Measurements from ENCODE around the gene TMEM72.

TMEM72 gene

DNA sequence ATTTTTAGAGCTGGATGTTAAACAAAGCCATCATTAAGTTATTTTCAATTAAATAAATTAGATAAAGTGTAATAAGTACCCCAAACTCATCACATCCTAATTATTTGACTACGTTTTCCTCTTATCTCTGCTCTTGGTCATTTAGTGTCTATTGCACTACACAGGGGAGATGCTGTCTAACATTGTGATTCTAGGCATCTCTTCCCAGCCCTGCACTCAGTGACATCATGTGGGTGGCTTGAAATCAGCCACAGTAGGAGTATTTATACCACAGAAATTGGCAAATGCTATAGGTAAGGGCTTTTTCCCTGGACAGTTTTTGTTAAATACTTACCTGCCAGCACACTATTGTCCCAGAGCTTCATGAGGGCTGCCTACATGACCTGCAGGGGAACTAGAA, 21.3 kb upstream of the TMEM72 start:
- DNase-seq: no peak

DNA sequence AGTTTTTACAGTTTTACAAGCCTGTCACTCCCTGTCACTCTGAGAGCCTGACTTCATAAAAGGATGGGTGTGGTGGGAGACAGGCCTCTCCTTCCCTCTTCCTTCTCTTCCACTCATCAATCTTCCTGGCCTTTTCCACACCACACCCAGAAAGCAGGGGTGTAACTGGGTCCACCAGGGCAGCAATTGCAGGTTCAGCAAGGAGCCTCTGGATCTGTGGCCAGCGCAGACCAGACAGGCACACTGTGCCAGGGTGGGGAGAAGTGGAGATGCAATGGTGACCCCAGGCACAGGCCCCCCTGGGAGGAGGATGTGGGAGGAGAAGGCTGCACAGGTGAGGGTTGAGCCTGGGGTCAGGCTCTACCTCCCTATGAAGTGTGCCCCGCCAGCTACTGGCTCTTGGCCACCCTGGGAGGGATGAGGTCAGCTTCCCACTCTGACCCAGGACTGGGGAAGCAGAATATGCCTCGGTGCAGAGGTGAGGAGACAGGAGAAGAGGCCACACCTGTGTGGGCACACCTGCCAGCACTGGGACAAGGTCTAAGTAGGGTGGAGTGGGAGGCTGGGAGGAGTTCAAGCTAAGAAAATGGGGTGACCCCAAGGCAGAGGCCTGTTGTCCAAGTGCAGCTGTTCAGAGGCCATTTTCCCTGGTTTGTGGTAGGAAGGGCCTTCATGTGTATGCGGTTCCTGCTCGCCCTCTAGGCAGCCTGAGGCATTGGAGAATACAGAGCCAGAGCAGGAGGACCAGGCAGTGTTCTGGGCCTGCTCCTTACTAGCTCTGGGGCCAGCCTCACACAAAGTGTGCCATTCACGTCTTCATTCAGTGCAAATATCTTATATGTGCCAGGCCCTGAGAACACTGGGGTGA, 20.2 kb upstream of the TMEM72 start:
- no peak for DNase-seq

DNA sequence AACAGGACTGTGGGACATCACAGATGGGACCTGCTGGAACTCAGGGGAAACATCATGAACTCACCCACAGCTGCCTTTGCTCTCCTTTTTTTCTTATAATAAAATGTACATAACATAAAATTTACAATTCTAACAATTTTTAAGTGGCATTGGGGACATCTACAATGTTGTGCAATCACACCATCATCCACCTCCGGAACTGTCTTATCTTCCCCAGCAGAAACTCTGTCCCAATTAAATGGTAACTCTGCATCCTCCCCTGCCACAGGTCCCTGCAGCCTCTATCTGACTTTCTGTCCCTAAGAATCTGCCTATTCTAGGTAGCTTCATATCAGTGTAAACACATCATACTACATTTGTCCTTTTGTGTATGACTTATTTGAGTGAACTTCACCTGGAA, 19.4 kb upstream of the TMEM72 start:
- no peak for DNase-seq

DNA sequence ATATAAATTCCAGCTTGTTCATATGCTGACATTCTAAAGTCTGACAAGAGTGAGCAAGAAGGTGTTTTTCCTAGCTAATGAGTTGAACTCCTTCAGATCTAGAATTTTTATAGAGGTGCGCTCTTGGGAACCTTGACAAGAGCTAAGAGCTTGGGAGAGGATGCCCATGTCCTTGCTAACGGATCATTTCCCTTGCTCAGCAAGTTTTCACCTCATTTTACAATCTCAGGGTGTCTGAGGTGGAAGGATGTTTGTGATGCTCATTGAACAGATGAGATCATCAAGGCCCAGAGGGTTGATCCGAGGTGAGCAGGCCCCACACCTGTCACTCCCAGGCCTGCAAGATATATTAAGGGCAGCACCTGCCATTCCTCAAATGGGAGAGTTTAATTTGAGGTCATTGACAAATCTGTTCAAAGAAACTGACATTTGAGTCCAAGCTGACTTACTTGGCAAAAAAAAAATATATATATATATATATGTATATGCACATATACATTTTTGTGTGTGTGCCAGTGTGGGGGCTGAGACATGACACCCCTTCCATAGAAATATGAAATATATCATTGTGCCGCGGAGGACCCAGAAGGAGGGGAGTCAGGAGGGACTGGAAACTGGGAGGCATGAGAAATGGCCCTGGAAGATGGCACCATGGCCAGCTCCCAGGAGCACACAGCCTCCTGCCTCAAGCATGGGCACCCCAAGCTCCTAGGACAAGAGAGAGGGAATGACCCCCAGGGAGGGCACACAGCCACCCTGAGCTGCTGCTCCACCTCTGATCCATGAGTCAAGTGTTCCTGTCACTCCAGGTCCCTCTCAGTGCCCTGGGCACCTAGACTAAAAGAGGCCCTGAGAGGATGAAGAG, 17.3 kb upstream of the TMEM72 start:
- no peak for DNase-seq

DNA sequence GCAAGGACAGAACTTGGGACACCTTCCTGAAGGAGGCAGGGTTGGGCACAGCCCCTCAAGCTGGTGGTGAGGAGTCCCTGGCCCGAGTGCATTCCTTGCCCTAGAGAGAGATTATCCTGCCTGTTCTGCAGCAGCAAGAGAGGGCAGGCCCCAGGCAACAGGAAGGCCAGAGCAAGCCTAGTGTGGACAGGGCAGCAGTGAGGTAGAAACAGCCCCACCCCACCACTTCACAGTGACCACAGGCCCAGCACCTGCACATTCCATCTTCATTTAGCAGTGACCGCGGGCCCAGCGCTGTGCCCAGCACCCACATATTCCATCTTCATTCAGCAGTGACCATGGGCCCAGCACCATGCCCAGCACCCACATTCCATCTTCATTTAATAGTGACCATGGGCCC, 16.4 kb upstream of the TMEM72 start:
- no peak for DNase-seq

DNA sequence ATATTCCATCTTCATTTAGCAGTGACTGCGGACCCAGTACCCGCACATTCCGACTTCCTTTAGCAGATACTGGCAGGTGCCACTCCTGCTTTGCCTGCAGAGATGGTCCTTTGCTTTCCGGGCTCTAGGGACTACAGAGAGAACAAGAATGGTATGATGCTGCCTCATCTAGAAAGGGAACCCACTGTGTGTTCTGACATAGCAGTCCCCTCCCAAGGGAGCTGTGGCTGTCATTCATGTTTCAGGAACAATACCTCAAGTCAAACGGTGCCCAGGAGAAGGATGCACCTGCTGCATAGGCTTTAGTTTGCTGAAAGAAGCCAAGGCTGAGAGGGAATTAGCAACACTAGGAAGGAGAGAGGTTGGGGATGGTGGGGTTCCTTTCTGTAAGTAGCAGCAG, 15.9 kb upstream of the TMEM72 start:
- no peak for DNase-seq

DNA sequence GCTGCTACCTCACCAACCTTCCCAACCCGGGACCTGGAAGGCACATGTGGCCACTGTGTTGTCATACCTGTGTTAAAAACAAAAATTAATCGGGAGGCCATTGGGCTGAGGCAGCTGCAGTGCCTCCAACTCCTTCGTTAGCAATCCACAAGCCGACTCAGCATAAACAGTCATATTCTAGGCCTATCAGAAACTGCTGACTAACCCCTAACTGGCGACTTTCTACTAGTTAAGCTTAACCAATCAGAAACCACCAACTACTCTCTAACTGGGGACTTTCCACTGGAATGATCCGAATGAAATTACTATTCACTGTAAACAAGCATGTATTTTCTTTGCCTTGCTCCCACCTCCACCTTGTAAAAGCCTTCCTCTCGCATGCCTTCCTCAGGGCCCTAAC, 14.1 kb upstream of the TMEM72 start:
- no peak for DNase-seq

DNA sequence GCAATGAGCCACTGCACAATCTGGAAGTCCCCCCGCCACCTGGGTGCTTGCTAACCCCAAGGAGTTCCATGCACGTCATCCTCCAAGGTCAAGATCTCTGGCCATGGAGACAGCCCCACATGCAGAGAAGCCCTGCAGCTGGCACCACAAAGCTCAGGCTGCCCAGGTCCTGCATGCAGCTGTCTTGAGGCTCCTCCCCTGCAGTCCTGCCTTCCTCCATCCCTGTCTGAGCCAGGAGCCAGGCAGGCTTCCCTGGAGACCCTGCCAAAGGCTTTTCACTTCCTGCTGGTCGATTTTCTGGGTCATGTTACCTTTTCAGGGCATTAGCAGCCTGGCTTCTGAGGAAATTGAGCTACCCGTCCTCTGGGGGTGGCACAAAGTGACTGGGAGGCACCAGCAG, 12.5 kb upstream of the TMEM72 start:
- peak in 3 of 56 donors; percentile 8 to 20 (median 13) for DNase-seq

DNA sequence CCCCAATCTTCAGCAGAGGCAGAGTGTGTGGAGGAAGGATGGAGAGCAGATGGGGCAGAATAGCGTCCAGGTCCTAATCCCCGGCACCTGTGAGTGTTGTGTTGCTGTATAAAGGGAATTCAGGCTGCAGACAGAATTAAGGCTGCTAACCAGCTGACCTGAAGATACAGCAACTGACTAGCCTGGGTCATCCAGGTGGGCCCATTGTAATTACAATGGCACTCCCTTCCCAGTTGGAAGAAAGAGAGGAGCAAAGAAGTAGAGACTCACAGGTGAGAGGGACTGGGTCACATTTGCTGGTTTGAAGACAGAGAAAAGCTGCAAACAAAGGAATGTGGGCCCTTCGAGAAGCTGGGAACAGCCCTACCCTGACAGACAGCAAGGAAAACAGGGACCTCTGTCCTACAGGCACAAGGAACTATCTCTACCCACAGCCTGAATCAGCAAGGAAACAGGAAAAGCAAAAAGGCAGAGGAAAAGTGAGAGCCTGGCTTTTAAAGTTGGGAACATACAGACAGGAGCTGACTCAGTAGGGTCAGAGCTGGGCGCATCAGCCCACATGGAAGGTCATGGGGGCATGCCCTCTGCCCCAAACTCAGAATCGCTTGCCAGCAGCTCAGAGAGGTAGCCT, 11.6 kb upstream of the TMEM72 start:
- DNase-seq: no peak

DNA sequence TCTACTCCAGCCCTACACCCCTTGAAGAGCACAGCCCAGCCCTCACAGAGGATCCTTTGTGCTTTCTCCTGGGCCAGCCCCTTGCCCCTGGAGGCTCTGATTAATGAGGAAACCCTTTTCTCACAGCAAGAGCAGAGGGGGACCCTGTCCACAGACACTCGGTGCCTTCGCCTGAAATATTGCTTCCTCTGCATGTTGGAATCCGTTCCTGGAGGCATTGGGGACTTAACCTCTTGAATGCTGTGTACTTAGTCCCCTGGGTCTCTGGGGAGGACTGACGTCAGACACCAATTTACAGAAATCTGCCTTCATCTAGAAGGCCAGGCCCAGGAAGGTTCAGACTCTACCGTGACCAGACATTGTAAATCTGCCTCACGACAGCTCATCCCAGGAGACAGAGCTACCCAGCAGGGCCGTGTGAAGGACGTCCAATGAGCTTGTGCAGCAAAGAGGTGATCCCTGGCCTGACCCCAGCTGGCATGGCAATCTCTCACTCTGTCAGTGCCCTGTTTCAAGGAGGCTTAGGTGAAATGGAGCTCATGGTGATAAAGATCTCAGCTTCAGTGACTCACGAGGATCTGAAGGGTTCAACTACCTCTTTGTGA, 8.1 kb upstream of the TMEM72 start:
- no peak for DNase-seq

DNA sequence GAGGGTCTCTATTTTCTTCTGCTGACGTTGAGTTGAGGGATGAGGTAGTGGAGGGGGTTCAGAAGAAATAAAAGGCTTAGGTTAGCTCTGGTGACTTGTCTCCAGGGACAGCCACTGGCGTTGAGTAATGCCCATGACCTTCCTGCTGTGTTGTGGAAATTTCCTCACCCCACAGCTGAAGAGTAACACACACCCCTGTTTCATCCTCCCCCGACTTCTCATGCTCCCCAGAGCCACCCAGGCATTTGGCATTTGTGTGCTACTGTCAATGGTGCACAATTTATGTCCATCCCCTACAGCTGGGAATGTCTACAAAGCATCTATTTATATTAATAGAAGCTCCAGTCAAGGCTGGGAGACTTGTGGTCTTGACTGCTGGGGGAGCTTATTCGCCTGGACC, 4.7 kb upstream of the TMEM72 start:
- no peak for DNase-seq

DNA sequence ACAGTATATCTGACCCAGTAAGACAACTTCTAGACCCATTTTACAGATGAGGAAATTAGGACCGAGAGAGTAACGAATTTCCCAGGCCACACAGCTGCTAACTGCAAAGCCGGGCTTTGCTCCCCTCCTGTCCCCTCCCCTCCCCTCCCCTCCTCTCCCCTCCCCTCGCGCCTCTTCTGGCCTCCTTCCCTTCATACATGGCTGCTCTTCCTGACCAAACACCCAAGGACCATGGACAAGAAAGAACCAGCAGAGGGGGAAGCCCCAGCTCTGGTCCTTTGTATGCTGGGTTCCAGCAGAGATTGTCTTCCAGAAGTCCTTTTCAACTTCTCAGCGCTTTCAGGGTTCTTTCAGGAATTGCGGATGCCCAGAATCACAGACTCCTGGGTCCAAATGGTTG, 3.6 kb upstream of the TMEM72 start:
- no peak for DNase-seq

DNA sequence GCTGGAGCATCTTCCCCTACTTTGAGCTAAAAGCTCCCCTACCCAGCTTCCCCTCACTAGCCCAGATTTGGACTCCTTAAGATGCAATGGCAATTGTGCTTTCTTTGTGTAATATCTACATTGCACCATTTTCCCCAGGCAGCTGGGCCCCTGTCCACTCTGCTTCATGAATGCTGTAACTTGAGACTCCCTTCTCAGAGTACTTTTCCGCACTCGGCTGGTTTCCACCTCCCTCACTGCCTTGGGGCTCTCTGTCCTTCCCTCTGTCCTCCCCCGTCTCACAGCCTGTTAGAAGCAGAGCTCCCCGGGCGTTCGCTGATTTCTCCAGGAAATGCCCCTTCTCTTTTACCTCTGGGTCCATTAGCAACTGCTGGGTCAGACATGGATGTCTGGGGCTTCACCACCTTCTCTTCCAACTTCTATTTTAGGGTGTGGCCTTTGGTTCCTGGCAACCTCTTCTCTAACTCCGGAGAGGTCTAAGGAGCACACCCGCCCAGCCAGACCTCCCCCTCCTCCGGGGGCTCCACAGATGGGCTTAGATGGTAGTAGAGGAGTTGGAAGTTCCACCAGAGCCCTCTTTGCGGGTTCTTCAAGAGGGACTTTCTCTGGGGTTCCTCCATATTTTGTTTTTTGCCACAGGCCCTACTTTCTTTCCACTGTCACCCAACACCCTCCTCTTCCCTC, 2.9 kb upstream of the TMEM72 start:
- DNase-seq: no peak

DNA sequence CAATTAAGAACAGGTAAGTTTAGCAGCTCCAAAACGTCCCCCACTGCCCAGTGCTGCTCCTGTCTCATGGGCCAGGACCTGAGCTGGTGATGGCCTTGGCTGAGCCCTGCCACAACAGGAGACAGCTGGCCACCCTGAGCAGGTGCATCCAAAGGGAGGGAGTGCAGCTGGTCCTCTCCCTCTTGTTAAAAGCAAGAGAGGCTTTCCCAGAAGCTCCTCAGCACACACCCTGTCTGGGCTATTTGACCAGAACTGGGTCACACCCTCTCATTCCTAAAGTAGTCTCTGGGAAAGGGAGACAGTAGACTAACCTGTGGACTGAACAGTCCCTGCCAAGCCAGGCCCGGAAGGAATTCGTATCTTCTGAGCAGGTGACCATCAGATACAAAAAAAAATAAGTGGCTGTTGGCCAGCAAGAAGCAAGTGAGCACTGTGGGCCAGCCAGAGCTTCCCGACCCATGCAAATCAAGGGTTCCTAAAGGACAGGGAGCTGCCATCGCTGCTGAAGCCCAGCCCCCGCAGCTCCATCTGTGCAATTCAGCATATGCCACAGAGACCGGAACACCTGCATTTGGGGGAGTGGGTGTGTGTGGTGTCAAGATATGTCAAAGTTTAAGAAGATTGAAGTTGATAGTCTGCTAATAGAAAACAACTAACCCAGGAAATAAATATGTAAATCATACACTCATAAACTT, 2.1 kb upstream of the TMEM72 start:
- DNase-seq: no peak

DNA sequence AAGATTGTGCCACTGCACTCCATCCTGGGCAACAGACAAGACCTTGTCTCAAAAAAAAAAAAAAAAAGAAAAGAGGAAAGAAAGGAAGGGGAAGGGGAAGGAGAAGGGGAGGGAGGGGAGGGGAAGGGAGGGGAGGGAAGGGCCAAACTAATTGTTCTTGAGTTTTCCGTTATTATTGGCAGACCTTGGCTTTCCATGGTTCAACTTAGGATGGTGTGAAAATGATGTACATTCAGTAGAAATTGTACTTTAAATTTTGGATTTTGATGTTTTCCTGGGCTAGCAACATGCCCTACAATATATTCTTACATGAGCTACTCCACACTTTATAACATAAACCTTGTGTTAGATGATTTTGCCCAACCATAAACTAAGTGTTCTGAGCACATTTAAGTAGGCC, 1.2 kb upstream of the TMEM72 start:
- no peak for DNase-seq

DNA sequence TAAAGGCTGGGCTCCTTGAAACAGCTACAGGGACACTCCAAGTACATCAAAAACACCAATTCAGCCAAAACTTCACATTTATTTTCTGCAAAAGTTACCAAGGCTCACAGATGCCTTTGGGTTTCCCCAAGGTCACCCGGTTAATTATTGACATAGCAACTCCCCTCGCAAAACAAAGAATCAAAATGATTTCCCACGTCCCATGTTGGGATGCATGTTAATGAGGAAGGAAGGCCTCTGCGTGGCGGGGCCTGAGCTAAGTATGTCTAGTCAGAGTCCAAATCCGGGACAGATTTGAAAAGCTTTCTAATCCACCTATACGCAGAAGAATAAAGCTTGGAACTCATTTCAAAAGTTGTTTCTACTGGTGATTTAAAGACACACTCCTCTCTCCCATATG, 535 bp upstream of the TMEM72 start:
- DNase-seq: no peak

DNA sequence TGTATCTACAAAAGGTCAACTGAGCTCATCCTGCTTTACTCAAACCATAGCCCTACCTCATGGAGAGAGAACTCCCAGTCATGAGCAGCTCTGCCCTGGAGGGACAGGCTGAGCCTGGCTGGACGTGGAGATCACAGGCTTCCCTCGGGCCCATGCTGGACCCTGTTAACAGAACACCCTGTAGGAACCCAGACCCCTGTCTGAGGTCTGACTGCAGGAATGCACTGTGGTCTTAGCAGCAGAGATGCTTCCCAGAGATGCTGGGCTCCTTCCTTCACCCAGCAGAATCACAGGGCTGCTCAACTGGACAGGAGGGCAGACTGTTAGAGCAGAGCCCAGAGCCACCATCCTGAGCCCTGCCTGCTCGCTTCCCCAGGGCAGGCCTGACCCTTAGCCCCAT, 814 bp downstream of the TMEM72 start:
- DNase-seq: no peak

DNA sequence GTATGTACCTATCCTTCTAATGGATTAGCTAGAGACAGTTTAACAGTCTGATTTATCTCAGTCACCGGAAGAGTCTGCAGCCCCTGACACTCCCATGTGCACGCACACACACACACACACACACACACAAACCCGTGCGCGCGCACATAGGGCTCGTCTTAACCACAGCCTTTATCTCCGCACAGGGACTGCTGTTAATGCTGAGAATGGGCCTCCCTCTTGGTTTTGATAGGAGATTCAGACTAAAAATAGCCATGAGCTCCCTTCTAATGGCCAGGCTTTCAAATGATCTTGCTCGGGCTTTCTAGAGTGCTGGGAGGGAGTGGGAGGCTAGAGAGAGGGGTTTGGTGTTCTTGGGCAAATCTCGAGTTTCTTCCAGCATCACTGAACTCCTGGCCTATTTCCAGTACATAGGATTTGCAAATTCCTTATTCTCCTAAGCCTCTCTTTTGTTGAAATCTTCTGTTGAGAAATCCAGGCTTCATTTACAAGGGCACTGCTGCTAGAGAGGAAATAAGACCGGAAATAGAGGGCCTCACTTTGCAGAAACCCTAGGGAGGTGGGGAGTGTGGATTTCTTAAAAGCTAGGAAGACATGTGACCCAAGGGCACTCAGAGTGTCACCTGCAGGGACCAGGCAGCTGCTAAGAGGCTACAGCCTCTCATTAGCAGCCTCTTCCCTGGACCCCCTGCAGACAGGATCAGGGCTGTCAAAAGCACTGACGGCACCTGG, 2.4 kb downstream of the TMEM72 start:
- no peak for DNase-seq

DNA sequence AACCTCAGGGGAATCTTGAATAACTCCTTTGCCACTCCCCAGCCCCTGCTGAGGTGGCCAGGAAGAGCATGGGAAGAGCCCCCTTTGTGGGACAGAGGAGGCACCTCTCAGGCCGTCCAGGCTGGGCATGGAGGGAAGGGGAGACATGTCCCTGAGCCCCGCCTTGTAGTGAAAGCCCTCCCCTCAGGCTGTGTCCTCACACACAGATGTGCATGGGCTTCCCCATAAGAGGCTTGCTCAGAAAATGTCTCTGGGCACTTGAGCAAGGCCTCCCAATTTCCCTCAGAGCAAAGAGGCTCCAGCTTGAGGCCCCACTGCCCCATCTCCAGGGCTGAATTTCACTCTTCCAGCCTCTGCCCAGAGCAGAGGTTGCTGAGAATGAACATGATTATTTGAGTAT, 3.8 kb downstream of the TMEM72 start:
- DNase-seq: no peak

DNA sequence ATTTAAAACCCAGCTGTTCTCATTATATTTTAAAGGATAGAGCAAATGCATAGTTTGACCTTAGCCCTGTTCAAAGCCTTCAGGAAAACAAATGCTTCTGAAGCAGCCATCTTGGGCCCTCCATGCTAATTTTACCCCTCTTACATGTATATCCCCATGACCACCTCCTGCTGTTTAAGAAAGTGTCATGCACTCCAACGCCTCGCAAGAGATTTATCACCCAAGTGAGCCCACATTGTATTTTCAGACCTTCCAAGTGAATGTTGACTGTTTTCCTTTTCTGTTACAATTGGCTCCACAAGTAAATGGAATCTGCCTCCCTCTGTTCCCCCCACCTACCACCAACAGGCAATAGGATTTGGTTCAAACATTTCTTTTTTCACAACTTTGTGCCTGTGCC, 5.3 kb downstream of the TMEM72 start:
- DNase-seq: no peak
